ENCODE measurements around the gene GJA1. TPM values are rescaled to one million over a fixed set of nuclear protein-coding genes. Genes with fewer than 3 reads are reported as not detected.

GJA1 gene
- 95.6 and 173 TPM in 2 replicates for total RNA-seq

DNA sequence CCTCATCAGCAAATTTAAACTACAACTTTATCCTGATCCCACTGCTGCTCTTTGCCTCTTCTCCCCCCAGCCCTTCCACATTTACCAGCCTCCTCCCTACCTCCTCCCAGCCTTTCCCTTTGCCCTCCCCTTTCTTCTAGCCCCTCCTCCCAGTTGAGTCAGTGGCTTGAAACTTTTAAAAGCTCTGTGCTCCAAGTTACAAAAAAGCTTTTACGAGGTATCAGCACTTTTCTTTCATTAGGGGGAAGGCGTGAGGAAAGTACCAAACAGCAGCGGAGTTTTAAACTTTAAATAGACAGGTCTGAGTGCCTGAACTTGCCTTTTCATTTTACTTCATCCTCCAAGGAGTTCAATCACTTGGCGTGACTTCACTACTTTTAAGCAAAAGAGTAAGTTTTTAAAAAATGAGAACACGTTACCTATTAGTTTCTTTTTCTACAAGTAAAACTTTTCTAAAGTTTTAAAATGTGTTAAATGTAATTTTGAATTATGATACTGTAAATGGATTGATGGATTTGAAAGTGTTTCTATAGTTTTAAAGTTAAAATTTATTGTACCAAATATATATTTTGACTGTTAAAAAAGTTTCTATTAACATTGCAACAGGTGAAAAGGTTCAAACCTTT lies at the start of gene GJA1:
Gene GJA1, plus strand, starts transcription at position 203 of the 626 bp plus-strand sequence. CDS start 11,202 bp downstream, outside the sequence.

Other genes starting within 250 kb of the GJA1 start
- 1.8 and 2.4 TPM in 2 replicates for gene TBC1D32, start 101.2 kb upstream of the GJA1 start, total RNA-seq

Data from mesangial cell (primary cell).